Left renal cortex interstitium (tissue), 4 donors: Measurements from ENCODE around the gene EPHB6. TPM values are rescaled to one million over a fixed set of nuclear protein-coding genes. Genes with fewer than 3 reads are reported as not detected.

Experiments
- DNase-seq, 4 donors: peaks; one replicate each; pipeline ENCODE4 v3.0.0-alpha.2; 2013; ENCODE audit warnings: low read depth in 4 of 4, low spot score in 2 of 4, missing footprints in 1 of 4
- polyA plus RNA-seq, 4 donors: library from polyadenylated mRNA; unstranded; fragments of 120-200 nt; gene quantifications; one replicate each; pipeline ENCODE4 v1.2.1, GENCODE V29; 2013; ENCODE audit not compliant: insufficient read length in 4 of 4

The EPHB6 gene
- polyA plus RNA-seq, 4 donors: 21.0 to 28.6 (median 25.1) TPM

- no peak for DNase-seq
These were observed 9.2 kb downstream of the EPHB6 start for GRCh38 chr7:142863891-142864685.

DNA sequence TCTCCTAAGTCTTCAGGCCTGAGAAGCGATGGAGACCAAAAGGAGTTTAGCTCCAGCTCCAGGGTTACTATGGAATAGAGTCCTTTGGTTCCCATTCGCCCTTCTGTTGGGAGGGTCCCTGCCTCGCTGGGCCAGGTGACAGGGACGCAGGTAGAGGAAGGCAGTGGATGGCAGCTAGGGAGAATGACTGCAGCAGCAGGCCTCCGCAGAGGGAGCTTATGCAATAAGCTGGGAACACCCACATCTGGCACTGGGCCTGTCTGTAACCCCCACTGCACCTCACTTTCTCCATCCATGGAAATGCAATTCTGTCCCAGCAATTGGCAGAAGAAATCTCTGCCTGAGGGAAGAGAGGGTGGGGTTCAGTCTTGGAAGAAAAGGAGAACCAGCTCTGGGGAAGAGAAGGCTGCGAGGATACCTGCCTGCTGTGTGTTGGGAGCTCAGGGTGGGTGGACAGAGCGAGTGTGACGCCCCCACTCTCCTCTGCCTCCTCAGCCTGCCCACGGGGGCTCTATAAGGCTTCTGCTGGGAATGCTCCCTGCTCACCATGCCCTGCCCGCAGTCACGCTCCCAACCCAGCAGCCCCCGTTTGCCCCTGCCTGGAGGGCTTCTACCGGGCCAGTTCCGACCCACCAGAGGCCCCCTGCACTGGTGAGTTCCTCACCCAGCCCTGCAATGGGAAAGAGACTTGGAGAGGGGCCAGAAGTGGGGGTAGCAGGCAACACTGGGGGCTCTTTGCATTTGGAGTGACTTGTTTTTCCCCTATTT, 10.3 kb downstream of the EPHB6 start:
- DNase-seq: no peak

DNA sequence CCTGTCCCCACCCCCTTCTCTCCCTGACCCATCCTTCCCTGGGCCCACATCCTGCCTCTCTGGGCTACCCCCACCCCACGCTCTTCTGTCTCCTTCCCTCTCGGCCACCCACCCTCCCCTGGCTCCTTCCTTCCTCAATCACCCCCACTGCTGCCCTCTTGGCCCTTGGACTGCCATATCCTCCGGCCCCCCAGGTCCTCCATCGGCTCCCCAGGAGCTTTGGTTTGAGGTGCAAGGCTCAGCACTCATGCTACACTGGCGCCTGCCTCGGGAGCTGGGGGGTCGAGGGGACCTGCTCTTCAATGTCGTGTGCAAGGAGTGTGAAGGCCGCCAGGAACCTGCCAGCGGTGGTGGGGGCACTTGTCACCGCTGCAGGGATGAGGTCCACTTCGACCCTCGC, 10.9 kb downstream of the EPHB6 start:
- DNase-seq: no peak

- DNase-seq: no peak
These were observed 11.7 kb downstream of the EPHB6 start for GRCh38 chr7:142866361-142867096.

- DNase-seq: no peak
These were observed 12.2 kb downstream of the EPHB6 start for GRCh38 chr7:142867097-142867378.

- no peak for DNase-seq
These were observed 12.7 kb downstream of the EPHB6 start for GRCh38 chr7:142867398-142868187.

- no peak for DNase-seq
These were observed 13.5 kb downstream of the EPHB6 start for GRCh38 chr7:142868188-142868985.

- DNase-seq: no peak
These were observed 14.1 kb downstream of the EPHB6 start for GRCh38 chr7:142868986-142869415.

DNA sequence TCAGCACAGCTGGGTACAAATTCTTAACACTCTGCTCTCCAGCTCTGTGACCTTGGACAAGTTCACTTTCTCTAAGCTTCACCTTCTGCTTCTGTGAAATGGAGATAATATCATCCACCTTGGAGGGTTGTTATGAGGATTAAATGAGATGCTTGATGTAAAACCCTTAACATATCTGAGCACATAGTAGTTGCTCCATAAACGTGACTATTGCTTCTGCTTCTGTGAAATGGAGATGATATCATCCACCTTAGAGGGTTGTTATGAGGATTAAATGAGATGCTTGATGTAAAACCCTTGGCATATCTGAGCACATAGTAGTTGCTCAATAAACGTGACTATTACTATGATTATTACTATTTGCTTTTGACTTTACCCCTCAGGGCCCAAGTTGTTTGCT, 14.6 kb downstream of the EPHB6 start:
- no peak for DNase-seq

DNA sequence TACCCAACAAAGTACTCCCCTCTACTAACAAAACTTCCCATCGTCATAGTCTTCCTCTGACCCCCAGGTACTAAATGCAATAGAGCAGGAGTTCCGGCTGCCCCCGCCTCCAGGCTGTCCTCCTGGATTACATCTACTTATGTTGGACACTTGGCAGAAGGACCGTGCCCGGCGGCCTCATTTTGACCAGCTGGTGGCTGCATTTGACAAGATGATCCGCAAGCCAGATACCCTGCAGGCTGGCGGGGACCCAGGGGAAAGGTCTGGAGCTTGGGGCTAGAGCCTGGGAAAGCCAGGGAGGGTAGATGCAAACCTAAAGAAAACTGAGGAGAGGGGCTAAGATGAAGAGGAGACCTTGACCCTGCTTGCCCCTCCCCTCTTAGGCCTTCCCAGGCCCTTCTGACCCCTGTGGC, 15.3 kb downstream of the EPHB6 start:
- DNase-seq: no peak

DNA sequence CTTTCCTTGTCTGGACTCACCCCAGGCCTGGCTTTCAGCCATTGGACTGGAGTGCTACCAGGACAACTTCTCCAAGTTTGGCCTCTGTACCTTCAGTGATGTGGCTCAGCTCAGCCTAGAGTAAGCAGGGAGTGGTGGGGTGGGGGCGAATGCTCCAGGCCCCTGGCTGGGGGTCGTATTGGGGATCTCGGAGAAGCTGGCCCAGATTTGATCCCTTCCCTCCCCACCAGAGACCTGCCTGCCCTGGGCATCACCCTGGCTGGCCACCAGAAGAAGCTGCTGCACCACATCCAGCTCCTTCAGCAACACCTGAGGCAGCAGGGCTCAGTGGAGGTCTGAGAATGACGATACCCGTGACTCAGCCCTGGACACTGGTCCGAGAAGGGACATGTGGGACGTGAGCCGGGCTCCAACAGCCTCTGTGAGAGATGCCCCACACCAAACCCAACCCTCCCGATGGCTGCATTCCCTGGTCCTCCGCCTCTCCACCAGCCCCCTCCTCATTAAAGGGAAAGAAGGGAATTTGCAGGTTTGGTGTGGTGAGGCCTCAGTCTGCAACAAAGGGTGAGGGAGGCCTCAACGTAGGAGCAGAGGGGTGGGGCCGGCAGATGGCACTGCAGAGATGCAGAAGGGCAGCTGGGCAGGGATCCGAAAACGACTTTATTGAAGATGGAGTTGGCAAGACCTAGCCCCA, 15.8 kb downstream of the EPHB6 start:
- no peak for DNase-seq

DNA sequence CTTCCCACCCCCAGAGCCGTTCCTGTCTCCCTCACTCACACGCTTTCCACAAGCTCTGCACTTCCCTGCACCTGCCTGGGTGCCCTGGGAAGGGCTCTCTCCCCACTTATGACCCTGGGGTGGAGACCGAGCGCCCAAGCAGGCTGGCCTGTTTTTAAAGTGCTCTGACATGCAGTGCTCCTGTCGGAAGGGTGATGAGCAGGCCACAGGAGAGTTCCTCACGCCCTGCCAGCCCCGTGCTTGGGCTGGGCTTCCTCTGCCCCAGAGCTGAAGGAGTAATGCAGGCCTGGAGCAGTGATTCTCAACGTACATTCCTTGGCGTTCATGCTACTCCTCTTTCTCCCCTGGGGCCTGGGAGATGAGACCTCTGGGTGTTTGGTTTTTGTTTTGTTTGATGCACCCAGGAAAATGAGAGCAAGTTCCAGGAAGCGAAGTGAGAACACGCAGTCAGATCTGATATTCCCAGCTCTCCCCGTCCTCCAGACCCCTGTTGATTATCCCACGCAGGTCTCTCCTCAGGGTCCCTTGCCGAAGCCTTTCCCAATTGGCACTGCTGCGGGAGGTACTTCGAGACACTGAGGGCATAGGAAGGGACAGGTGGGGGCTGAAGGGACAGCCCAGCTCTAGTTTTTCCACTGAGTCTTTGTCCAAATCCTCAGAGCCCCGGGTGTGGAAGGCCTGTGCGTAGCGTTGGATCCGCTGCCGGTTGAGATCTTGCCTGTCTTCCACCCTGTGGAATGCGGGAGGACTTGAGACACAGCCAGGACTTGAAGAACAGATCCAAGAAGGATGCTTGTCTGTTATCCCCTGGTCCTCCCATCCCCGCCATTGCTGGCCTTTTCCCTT, 16.6 kb downstream of the EPHB6 start:
- DNase-seq: no peak

GRCh38 chr7:142872106-142872675, 17.3 kb downstream of the EPHB6 start:
- DNase-seq: no peak

- no peak for DNase-seq
These were observed 18.5 kb downstream of the EPHB6 start for GRCh38 chr7:142873281-142873784.

GRCh38 chr7:142873871-142874270, 19.0 kb downstream of the EPHB6 start:
- no peak for DNase-seq

DNA sequence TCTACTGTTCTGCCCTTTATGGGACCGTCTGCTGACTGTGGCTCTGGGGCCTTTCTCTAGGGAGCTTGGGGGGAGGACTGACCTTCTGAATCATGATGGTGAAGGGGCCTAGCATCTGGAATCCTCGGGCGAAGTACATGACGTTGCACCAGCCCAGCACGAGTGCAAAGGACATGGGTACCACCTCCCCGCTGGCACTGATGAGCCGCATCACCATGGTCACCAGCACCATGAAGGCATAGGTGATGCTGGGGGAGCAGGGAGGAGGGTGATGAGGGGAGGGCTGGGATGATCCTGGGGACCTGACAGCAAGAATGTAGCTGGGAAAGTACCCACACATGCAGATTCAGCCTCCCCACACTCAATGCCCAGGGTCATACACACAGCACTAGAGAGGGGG, 19.5 kb downstream of the EPHB6 start:
- no peak for DNase-seq

DNA sequence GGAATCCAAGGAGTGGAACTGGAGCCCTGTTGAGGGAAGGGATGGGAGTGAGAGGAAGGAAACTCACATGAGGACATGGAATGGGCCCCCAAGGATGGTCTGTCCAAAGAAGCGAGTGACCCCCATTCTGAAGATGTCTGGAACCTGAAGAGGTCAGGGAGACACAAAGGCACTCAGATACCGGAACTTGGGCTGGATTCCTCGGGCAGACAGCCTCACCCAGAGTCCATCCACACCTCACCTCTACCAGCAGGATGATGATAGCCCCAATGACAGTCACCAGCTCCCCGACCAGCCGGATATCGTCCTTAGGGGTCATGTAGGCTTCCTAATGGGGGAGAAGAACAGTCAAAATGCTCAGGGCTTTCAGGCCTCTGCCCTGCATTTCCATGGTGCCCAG, 20.0 kb downstream of the EPHB6 start:
- no peak for DNase-seq

DNA sequence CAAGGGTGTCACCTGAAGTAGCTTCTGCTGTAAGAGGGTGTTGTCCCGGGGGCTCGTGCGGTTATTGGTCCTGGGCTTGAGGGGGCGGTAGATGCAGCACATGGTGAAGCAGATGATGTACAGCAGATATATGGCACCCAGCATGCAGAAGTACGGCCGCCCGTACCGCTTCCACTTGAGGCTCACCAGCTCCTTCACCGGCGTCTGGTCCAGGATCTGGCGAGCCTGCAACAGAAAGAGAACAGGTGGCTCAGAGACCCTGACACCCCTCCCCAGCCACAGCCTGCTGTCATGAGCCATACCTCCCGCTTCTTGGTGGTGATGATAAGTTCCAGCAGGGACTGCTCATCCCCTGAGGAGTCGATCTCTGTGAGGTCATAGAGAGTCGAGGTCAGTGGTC, 20.6 kb downstream of the EPHB6 start:
- no peak for DNase-seq
